Measurements from ENCODE around the gene WNT8A.

GRCh38 chr5:138111937-138112336 lies 28.1 kb downstream of the WNT8A start:
- no peak for TF ChIP-seq ZBTB17 (tag by site-specific recombination; IDR thresholded peaks at IDR 0.05)
- no peak for TF ChIP-seq ZFP41 (tag by site-specific recombination; IDR thresholded peaks at IDR 0.05; ENCODE audit: borderline replicate concordance)
- no peak for TF ChIP-seq ZNF354C (tag by site-specific recombination; IDR thresholded peaks at IDR 0.05; ENCODE audit: borderline replicate concordance, low read depth)
- TF ChIP-seq KLF7 (tag by site-specific recombination; IDR thresholded peaks at IDR 0.05; ENCODE audit: borderline replicate concordance), result no peak
- TF ChIP-seq ZNF324 (tag by site-specific recombination; IDR thresholded peaks at IDR 0.05), result no peak
- TF ChIP-seq ZNF274 (IDR thresholded peaks at IDR 0.05; ENCODE audit: low read length), result no peak
- TF ChIP-seq ZNF274 (tag by site-specific recombination; IDR thresholded peaks at IDR 0.05; ENCODE audit: borderline replicate concordance), result no peak
- TF ChIP-seq CTCF (tag by site-specific recombination; IDR thresholded peaks at IDR 0.05), result no peak
- no peak for TF ChIP-seq ZNF747 (tag by site-specific recombination; IDR thresholded peaks at IDR 0.05)
- no peak for TF ChIP-seq ZBTB7A (tag by site-specific recombination; IDR thresholded peaks at IDR 0.05; ENCODE audit: low read depth)
- TF ChIP-seq BCL11A (tag by site-specific recombination; IDR thresholded peaks at IDR 0.05; ENCODE audit: low read depth), result no peak
- TF ChIP-seq ZNF175 (tag by site-specific recombination; IDR thresholded peaks at IDR 0.05), result no peak
